NCI-H748 (cell line): ENCODE data around the gene LARP1.
"Not testable (repeated sequence)": the region's sequence is repeated elsewhere in the genome, so short reads cannot be mapped to it uniquely, and the experiment has no call there.

Experiments used
- DNase-seq: peaks from one replicate; lab custom pipeline; 2025; ENCODE audit not compliant: unreplicated experiment; lab: John Stamatoyannopoulos, UW

The LARP1 gene

DNA sequence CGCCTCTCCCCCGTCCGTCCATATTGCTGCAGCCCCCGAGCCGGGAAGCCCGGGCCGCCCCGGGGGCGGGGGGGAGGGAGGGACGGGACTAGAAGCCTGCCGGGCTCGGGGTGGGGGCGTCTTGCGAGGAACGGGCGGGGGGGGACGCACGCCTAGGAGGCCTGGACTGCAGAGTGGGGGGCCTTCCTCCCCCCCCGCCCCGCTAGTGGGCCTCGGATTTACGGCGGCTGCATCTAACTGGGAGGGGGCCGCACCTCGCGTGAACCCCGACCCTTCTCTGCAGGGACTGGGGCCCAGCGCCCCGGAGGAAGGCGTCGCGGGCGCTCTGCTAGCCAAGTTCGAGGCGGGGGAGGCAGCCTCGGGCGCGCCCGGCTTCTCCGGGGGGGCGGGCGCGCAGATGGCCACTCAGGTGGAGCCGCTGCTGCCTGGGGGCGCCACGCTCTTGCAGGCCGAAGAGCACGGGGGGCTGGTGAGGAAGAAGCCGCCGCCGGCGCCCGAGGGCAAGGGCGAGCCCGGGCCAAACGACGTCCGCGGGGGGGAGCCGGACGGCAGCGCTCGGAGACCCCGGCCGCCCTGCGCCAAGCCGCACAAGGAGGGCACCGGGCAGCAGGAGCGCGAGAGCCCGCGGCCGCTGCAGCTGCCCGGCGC lies at the start of gene LARP1:
Gene LARP1 (plus strand): TSS at position 17 of the 648 bp plus-strand sequence. CDS start 381 bp downstream, at position 398.
- peak; percentile 69 for DNase-seq

DNA sequence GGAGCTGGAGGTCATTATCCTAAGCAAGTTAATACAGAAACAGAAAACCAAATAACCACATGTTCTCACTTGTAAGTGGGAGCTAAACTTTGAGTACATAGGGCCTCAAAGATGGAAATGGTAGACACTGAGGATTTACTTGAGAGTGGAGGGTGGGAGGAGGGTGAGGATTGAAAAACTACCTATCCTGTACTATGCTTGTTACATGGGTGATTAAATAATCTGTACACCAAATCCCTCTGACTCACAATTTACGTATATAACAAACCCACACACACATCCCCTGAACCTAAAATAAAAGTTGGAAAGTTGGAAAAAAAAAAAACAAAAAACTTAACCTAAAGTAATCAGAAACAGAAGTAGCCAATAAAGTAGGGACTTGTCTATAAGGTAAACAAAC lies 48.8 kb upstream of the LARP1 start:
- no peak for DNase-seq

DNA sequence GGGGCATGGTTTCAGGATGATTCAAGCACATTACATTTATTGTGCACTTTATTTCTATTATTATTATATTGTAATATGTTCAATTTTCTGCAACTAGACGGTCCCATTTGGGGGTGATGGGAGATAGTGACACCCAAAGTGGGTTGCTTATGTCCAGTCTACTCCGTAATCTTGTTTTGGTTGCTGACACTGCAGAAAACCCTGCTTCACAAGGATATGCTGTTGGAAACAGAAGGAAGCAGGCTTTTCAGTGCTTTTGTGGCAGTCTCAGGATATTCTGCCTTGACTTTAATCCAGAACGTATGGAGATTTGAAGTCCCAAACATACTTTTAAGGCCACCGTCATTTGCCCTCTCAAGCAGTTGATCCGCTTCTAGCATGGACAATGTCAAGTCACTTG lies 47.5 kb upstream of the LARP1 start:
- DNase-seq = no peak

DNA sequence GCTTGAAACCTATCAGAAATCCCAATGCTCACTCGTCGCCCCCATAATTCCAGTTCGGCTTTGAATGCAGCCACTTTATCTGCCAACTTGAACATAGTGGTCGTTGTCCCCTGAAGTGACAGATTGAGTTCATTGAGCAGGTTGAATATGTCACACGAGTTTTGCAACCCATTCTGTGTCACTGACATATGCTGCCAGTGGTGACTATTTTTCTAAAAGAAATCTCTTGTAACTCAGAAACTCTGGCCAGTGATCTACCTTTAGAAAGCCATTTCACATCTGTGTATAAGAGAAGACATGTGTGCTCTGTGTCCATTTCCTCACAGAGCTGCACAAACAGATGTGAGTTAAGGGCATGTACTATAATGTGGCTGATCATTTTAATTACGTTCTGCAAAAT lies 47.0 kb upstream of the LARP1 start:
- no peak for DNase-seq

DNA sequence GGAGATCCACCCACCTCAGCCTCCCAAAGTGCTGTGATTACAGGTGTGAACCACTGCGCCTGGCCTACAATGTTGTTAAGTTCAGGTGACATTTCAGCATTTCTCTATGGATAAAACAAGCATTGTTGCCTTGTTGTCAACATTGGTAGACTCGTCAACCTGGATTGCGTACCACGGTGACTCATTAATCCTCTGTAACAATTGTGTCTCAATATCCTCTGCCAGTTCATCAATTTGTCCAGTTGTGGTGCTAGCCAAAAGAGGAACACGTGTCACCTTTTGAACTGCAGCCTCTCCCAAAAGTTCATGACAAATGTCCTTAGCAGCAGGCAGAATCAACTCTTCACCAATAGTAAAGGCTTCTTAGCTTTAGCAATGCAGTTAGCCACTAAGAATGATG lies 46.3 kb upstream of the LARP1 start:
- DNase-seq = no peak

DNA sequence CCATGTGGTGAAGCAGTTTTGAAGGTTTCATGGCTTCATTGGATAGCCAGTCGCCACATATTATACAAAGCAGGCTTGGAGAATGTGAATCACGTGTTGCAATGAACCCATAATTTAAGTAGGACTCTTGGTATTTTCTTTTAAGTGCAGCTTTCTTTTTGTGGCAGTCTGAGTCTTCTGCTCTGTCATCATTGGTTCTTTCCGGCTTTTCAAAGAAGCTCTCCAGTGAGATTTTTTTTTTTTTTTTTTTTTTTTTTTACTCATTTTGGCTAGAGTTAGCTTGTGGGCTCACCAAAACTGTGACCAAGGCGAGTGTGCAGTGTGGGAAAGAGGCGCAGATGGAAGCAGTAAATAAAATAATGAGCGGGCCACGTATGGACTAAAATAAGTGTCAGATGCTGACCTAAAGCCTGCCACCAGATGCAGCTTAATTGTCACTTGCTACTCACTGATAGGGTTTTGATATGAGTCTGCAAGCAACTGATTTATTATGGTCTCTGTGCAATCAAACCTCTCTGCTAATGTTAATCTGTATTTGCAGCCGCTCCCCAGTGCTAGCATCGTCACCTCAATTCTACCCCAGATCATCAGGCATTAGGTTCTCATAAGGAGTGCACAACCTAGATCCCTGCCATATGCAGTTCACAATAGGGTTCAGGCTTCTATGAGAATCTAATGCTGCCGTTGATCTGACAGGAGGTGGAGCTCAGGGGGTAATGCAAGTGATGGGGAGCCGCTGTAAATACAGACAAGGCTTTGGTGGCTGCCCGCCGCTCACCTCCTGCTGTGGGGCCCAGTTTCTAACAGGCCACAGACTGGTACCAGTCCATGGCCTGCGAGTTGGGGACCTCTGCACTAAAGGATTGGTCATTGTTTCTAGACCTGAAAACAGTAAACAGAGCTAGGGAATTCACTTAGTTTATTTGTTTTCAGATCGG lies 45.5 kb upstream of the LARP1 start:
- DNase-seq = no peak

DNA sequence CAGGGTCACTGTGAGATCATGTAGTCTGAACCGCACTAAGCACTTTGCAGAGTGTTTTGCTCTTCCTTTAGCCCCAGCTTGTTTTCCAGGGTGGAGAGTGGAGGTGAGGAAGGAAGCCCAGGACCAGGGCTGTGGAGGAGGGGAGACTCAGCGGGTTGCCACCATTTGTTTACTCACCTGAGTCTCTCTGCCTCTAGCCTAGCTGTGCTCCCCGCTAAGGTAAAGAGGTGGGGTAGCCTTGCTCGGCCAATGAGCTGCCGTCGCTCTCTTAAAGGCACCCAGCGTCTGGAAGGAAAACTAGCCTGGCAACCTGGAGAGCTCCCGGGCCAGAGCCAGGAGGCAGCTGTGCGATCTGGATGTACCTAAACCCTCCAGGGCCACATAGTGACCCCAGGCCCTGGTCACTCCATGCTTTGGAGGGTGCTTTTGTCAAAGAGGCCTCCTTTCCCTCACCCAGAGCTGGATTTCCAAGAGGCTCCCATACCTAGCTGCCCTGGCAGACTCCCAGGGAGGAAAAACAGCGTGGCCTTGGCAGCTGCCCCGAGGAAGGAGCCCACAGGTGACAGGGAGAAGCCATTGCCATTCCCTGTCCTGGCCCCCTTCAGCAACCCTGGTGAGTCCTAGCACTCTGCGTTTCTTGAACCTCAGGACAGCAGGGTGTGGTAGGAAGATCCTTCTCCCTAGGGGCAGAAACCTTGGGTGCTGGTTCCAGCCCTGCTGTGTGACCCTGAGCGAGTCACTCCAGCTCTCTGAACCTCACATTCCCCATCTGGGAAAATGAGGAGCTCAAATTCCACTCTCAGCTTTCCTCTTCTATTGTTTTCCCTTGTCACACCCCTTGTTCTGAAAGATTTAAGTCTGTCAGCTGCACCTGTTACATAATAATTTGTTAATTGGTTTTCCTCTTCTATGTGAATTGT lies 42.4 kb upstream of the LARP1 start:
- DNase-seq = peak; percentile 81

DNA sequence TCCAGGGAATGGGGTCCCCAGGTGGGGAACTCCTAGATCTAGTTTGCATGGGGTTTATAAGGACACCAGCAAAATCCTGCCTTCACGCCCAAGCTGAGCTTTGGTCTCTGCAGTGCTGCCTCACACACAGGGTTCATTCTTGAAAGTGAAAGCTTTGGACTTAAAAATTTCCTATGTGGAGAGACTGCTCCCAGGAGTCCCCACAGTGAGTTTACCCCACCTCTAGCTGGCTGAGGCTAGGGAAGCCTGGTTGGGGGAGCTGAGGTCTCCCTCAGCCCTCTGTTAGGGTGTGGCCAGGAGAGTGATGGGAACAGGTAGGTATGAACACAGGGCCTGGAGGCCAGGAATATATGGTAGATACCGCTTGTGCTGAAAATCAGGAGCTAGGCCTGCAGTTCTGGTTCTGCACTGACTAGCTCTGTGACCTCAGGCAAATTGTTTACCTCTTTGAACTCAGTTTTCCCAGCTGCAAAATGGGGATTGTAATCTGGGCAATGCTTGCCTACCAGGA lies 41.5 kb upstream of the LARP1 start:
- peak; percentile 52 for DNase-seq

DNA sequence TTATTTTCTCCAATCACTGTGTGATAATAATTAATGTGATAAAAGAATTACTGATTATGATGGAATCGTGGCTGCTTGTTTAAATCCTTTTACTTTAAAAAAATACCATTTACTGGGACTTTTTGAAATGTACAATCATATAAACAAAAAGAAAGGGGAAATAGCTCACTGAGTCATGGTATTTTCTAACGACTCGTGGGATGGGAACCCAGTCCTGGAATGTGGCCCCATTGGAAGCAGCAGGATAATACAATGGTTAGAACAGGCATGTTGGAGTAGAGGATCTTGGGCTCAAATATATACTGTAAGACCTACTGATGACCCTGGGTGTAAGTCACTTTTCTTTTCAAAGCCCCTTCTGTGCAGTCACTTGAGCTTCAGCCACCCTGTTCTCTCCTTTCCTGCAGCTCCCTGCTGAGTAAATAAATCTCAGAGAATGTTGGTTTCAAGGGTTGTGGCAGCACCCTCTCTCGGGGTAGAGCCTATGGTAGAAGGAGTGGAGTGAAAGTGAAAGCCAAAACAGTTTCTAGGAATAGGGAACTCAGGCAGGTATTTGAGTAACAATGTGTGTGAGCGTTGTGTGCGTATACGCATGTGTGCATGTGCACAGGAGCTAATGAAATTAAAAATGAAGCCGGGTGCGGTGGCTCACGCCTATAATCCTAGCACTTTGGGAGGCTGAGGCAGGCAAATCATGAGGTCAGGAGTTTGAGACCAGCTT lies 40.8 kb upstream of the LARP1 start:
- DNase-seq = no peak

DNA sequence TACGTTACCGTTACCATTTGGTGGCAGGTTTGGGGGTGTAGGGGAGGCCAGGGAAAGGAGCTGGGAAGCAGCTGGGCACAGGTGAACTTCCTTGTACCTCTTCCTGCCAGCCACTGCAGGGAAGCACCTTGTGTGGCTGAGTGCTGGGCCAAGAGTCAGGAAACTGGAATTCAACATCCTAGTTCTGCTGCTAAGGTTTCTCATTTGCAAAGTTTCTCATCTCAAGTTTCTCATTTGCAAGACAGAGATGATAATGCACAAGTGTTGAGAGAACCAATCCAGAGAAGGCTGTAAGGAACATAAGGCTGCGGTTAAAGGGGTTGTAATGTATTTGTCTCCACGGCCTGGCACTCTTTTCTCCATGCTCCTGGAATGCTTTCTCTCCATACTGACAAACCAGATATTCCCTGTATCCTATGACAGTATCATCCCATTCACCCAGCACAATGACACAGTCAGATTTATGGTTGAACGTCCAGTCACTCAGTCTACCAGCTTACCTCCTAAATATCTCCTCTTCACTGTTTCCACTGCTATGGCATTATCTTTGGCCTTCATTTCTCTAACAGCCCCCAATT lies 33.6 kb upstream of the LARP1 start:
- DNase-seq = no peak

DNA sequence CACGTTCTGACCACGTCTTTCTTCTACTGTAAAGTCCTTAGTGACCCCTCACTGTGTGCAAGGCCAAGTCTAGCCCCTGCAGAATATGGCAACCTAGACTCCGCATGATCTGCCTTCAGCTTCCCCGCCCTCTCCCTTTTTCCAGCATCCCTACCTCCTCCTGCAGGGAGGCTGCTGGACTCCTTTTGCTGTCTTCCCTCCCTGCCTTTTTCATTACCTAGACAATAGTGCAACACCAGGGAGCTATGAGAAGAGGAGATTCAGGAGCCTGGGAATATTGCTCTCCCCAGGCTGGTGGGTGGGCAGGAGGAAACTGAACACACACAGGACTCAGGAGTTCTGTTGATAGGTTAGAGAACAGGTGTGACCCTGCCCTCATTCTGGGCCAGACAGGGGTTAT lies 33.1 kb upstream of the LARP1 start:
- DNase-seq = no peak

DNA sequence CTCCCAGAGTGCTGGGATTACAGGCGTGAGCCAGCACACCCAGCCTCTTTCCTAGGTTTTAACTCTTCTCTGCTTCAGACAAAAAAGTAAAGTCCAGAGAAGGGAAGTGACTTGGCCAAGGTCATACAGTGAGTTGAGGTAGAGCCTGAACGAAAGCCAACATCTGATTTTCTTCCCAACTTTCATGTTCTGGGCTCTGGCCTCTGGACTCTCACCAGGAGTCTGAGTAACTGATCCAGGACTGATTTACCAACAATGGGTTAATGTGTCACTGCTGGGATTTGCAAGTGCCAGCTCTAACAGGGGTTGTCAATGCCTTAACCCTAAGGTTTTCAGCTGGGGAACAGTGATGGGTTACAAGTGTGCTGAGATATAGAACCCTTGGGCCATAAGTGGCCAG lies 32.2 kb upstream of the LARP1 start:
- DNase-seq = no peak

DNA sequence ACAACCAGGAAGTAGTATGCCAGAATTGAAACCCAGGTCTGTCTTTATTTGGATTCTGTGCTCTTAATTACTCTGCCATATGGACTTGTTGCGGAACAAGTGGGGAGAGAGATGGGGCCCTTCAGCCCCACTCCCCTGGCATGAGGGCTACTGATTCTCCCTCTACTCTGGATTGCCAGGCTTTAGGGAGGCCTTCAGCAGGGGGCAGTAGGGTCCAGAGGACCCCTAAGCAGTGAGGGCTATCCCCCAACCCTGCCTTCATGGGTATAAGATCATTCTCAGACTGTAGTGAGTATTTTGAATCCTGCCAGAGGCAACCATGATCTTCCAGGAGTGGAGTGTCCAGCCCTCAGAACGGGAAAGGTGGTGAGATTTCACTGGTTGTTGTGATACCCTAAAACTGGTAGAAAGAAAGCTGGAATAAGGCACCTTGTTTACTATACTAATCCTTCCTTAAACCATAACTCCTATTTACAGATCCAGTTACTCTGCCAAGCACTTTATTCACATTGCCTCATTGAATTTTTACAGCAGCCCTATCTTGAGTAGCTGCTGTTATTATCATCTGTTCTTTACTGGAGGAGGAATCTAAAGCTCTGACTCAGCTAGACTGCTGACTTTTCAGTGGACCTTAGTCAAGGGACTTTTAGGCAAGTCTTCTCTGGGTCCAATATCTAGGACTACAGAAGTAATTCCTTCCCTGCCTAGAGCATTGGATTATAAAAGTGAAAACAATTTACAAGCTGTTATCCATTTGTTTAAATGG lies 31.3 kb upstream of the LARP1 start:
- DNase-seq = no peak

DNA sequence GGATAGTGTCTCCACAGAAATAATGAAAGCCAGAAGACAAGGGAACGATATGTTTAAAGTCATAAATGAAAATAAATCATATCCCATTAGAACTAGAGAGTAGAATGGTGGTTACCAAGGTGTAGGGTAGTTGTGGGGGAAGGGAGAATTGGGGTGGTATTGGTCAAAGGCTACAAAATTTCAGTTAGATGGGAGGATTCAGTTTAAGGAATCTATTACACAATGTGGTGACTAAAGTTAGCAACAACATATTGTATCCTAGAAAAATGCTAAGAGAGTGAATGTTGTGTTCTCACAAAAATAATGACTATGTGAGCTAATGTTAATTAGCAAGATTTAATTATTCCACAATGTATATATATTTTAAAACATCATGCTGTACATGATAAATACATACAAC lies 27.8 kb upstream of the LARP1 start:
- DNase-seq = no peak

DNA sequence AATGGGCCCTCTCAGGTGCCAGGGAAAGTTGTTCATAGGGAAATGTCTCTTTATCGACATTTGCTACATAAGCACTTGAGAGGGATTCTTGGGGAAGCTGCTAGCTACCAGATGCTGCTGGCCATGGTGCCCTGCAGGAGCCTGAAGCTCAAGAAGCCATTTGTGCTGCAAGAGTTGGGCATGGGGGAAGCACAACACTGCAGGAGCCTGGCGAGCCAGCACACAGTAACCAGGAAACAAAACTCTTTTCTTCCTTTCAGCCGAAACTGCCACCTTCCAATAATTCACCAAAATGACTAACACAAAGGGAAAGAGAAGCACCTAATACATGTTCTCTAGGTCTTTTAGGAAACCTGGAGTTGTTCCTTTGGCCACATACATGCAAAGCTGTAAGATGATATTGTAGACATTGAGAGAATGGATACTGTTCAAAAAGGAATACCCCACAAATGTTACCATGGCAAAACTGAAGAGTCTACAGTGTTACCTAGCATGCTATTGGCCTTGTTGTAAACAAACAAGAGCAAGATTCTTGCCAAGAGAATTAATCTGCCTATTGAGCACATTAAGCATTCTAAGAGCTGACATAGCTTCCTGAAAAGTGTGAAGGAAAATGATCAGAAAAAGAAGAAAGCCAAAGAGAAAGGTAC lies 26.1 kb upstream of the LARP1 start:
- DNase-seq = peak; percentile 18

DNA sequence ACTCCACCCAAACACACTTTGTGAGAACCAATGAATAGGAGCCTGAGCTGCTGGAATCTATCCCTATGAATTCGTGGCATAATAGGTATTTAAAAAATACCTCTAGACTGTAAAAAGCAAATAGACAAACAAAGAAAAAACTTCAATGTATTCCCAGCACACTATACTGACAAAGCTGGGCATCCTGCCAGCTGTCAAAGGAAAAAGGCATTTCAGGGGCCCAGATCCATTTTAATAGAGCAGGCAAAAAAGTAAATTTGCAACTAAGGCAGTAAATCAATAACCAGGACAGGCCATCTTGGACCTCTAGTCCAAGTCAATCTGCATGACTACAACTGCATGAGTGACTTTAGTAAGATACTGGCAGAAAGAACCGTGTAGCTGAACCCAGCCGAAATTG lies 25.6 kb upstream of the LARP1 start:
- peak; percentile 25 for DNase-seq

DNA sequence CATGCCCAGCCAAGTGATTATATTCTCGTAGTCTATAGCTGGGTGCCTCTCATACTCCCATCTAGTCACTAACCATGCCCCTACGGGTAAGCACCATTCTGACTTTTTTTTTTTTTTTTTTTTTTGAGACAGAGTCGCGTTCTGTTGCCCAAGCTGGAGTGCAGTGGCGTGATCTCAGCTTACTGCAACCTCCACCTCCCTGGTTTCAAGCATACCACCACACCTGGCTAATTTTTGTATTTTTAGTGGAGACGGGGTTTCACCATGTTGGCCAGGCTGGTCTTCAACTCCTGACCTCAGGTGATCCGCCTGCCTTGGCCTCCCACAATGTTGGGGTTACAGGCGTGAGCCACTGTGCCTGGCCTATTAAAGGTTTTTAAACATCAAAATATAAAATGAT lies 24.4 kb upstream of the LARP1 start:
- not testable (repeated sequence) for DNase-seq

DNA sequence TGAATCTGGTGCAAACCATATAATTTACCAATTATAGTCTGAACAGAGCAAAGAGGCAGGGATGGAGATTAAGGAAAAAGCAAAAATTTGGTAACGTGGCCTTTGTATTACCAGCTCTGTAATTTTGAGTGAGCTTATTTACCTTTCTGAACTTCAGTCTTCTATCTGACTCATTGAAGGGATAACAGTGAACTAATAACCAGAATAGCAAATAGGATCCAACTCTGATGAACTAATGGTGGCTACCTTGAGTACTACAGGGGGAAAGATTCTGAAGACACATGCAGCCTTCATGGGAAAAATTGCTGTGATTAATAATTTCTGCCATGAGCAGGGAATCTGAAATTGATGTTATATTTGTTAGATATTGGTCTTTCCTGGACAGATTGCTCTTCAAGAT lies 23.0 kb upstream of the LARP1 start:
- no peak for DNase-seq
